A673 (cell line): ENCODE data around the gene CARD19.

ENCODE experiments used
- CTCF ChIP-seq: fragments of 300-800, 200-600 bp; sonication (generic); conservative IDR thresholded peaks from 2 replicates; pipeline ENCODE4 v1.5.1; 2017; ENCODE audit warnings: low read depth, mild to moderate bottlenecking, antibody characterized with exemption, low read length, moderate library complexity, mixed read lengths
- EZH2 ChIP-seq: fragments of 200-600 bp; sonication (generic); IDR thresholded peaks from 2 replicates; pipeline ENCODE4 v1.6.1; 2017; ENCODE audit warnings: borderline replicate concordance, low read depth, mild to moderate bottlenecking, mixed read lengths, antibody characterized with exemption, low read length; ENCODE audit not compliant: poor library complexity, severe bottlenecking

GRCh38 chr9:93066978-93067603 lies 28.9 kb upstream of the CARD19 start:
- TF ChIP-seq CTCF (no peak), EZH2 (no peak)
